COR-L47 (cell line): ENCODE results near the gene AZGP1.
"Not testable (repeated sequence)": the region's sequence is repeated elsewhere in the genome, so short reads cannot be mapped to it uniquely, and the experiment has no call there.

ENCODE experiments used
- DNase-seq: peaks from one replicate; lab custom pipeline; 2025; lab: John Stamatoyannopoulos, UW

The AZGP1 gene

DNA sequence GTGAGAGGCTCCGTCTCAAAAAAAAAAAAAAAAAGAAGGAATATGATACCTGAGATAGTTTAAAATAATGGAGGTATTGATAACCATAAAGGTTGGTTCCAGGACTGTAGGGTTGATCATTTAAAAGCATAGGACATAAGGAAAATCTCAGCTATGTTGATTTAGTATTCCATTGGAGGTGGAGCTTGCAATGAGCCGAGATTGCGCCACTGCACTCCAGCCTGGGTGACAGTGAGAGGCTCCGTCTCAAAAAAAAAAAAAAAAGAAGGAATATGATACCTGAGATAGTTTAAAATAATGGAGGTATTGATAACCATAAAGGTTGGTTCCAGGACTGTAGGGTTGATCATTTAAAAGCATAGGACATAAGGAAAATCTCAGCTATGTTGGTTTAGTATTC lies 23.2 kb downstream of the AZGP1 start:
- not testable (repeated sequence) for DNase-seq

DNA sequence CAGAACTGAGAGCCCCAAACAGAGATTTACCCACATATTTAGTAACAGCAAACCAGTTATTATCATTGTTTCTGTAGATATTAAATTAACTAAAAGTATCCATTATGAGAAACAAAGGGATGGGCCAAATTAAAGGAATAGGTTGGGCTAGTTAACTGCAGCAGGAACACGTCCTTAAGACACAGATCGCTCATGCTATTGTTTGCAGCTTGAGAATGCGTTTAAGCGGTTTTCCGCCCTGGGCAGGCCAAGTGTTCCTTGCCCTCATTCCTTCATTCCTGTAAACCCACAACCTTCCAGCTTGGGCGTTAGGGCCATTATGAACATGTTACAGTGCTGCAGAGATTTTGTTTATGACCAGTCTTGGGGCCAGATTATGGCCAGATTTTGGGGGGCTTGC lies 25.0 kb downstream of the AZGP1 start:
- DNase-seq: not testable (repeated sequence)

DNA sequence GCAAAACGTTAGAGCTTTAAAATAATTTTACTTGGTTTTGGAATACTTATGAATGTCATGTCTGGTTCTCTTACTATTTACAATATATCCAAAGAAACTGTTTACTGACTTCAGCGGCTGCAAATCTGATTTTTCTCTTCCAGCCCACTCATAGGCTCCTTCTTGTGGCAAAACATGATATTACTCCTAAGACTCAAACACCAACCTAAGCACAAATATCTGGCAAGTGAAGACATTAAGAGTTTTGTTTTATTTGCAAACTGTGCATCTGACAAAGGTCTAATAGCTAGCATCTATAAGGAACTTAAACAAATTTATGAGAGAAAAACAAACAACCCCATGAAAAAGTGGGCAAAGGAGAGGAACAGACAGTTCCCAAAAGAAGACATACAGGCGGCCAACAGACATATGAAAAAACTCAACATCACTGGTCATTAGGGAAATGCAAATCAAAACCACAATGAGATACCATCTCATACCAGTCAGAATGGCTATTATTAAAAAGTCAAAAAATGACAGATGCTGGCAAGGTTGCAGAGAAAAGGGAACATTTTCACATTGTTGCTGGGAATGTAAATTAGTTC lies 26.1 kb downstream of the AZGP1 start:
- DNase-seq: no peak

DNA sequence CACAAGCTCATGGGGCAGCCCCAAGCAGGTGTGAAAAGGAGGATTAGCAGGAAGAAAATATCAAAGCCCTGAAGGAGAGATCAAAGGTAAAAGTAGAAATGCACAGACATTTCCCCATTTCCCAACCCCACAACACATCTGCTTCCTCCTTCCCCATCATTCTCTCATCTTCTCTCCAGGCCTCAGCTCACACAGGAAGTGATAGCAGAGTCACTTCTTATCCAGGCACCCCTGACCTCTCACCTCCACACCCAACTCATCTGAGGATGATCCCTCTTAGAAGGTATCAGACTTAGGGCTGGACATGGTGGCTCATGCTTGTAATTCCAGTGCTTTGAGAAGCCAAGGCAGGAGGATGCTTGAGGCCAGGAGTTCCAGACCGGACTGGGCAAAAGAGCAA lies 28.2 kb downstream of the AZGP1 start:
- no peak for DNase-seq

DNA sequence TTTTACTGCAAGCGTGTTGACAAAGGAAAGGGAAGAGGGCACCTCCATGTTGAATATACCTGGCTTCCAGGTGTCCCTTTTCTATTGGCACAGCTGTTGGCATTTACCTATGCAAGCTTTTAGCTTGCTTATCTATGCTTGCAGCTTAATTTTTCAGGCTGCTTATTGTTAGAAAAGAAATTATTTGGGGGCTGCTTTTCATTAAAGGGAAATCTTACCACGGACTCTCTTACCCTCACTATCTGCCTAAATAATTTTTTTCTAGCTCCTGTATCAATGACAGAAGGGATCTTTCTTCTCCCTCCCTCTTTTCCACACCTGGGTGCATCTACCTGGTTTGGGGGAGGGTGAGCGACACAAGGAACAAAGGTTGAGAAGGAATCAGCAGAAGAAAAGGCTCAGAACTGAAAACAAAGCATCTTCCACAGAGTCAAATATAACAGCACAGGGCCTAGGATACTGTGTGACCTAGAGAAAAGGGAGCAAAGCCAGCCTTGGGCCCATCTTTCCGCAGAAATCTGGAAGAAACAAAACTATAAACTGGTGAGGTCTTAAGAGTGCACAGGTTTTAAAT lies 31.2 kb downstream of the AZGP1 start:
- no peak for DNase-seq

DNA sequence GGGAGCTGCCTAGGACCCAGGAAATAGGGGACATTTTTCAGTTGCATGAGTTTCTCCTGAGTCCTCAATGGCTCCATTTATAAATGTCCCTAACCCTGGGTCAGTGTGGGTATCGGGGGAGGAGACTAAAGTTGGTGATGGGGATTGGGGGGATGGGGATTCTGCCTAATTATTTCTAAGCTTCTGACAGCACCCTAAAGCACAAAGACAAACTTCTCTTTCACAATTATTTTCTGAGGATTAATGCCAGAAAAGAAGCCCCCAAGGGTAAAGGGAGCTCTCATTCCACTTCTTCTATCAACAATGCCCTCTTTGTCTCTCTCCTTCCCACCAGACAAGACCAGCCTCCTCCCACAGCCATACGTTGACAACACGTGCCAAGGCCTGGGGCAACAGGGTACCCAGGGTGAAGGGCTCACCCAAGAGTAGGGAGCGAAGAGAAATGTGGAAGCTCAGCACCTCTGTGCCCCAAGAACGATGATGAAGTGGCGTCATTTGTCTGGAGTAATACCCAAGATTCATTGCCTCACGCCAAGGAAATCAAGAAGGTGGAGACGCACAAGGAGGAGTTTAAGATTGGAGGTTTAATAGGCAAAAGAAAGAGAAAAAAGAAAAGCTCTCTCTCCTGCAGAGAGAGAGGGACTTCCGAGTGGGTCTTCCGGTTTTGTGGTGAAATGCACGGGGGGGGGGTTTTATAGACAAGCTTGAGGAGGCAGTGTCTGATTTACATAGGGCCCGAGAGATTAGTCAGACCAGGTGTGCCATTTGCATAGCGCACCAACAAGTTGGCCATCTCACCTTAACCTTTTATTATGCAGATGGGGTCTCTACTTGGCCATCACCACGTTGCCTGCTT lies 32.0 kb downstream of the AZGP1 start:
- peak; percentile 27 for DNase-seq

DNA sequence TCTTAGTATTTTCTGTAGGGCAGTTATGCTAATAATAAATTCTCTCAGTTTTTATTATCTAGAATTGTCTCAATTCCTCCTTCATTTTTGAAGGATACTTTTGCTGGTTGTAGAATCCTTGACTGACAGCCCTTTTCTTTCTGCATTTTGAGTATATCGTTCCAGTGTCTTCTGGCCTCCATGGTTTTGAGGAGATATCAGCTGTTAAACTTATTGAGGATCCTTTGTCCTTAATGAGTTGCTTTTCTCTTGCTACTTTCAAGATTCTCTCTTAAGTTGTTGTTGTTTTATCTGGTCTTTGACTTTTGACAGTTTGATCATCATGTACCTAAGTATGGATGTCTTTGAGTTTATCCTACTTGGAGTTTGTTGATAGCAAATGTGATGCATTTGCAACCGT lies 37.5 kb downstream of the AZGP1 start:
- DNase-seq: no peak

DNA sequence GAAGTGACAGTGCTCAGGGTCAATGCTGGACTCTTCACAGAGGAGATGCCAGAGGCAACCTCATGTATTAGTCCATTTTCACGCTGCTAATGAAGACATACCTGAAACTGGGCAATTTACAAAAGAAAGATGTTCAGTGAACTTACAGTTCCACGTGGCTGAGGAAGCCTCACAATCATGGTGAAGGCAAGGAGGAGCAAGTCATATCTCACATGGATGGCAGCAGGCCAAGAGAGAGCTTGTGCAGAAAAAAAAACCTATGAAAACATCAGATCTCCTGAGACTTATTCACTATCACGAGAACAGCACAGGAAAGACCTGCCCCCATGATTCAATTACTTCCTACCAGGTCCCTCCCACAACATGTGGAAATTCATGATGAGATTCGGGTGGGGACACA lies 40.8 kb downstream of the AZGP1 start:
- DNase-seq: not testable (repeated sequence)

DNA sequence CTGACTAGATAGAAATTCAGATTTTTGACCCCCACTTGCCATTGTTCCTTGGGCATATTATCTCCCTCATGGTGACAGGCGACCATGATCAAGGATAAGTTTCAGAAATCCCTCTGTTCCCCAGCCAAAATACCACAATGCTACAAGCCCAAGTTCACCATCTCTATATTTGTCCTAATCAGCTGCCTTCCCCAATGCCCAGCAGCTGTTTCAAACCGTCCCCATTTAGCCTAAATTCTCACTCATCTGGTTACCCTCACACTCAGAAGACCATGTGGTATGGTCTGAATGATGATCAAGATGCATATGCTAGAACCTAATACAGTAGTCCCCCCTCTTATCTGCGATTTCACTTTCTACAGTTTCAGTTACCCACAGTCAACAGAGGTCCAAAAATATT lies 45.5 kb downstream of the AZGP1 start:
- DNase-seq: no peak

DNA sequence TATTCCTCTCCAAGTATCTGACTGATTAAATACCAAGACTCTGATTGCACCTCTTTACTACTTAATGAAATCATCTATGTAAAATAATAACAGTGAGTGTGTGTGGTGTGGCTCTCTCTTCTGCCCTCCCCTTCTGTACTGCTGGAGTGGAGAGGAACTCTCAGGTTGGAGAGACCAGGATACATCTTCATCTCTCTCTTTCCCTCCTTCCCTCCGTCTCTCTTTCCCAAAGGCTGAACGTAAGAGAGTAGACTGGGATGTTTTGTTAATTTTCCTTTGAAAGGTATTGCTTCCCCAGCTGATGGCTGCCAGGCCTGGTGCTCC lies 46.1 kb downstream of the AZGP1 start:
- no peak for DNase-seq

DNA sequence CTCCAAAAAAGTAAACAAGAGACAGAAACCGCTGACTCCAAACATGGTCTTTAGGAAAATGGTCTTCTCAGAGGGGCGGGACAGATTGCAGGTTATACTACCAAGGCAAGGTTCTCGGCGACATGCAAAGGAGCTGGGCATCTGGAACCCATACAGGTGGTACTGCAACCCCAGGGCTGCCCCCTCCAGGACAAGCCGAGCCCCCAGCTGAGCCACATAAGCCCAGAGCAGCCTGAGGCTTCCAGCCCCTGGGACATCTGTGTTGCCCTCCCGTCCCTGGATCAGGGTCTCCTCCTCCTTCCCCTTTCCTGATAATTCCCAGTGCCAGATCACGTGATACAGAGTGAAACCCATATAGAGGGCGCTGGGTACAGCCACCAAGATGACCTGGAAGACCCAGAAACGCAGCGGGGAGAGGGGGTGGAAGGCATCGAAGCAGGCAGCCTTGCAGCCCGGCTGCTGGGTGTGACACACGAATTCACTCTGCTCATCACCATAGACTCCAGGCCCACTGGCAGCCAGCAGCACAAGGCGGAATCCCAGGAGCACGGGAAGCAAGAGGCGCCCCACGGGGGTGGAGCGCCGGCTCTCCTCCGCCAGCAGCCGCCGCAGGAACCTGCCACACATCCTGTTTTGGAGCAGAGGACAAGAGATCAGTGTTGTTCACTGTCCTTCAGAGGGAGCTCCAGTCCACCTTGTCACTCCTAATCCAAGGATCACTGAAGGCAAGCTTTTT lies 46.7 kb downstream of the AZGP1 start, which contains the start of gene GJC3:
GJC3 (minus strand) TSS at position 627 of the 736 bp plus-strand sequence; CDS start at position 627, 0 bp downstream.
- peak; percentile 62 for DNase-seq

DNA sequence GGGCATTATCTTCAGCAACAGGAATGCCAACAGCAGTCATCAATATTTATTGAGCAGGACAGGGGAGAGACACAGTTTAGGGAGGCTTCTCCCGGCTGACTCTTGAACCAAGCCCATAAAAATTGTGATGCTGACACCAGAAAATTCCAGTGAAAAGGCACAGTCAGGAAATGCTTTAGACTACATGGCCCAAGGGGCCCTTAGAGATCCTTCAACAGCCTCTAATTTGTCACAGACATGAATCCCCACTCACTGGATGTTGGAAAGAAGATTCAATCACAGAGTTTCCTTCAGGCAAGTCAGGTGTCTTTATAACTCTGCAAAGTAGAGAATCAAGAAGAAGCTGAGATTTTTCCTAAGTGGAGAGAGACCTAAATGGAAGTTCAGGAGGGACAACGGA lies 47.6 kb downstream of the AZGP1 start:
- no peak for DNase-seq

DNA sequence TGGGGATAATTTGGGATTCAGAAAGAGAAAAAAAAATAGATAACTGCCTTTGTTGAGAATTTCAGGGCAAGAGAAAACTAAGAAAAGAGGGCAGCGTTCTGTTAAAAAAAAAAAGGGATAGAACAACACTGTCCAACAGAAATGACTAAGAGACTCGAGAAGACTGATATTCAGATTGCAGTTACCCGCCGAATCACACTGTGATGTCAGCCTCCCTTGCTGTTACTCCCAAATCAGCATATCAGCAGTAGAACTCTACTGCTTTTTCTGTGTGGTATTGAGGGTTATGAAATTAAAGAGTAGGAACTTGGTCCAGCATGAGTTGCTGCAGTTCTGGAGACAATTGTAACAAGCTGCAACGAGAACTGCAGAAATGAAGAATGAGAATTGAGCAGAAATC lies 48.3 kb downstream of the AZGP1 start:
- DNase-seq: no peak

DNA sequence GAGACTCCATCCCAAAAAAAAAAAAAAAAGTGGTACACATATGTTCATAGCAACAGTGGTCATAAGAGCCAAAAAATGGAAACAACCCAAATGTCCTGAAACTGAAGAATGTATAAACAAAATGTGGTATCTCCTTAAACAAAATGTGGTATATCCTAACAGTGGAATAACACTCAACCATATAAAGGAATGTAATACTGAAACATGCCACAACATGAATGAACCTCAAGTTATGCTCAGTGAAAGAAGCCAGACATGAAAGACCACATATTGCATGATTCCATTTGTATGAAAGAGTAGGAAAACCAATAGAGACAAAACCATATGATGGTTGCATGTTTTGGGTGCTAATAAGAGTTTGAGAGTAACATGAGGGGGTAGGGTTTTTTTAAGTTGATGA lies 49.5 kb downstream of the AZGP1 start:
- no peak for DNase-seq

DNA sequence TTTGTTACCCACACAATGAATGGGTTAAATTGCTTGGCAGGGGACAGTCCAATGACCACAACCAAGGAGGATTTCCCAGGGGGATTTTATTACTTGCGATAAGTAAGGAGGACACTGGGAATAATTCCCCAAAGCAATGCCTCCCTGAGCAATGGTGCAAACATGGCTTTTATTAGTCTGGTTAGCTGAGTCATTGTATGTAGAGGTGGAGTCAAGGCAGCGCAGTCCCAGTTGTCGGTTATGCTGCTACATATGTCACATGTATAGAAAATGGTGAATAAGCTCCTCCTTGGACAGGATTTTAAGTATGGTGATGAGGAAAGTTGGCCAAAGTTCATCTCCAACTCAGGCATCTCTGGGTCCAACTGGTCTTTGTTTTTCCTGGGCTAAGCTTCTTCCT lies 52.6 kb downstream of the AZGP1 start:
- DNase-seq: no peak

DNA sequence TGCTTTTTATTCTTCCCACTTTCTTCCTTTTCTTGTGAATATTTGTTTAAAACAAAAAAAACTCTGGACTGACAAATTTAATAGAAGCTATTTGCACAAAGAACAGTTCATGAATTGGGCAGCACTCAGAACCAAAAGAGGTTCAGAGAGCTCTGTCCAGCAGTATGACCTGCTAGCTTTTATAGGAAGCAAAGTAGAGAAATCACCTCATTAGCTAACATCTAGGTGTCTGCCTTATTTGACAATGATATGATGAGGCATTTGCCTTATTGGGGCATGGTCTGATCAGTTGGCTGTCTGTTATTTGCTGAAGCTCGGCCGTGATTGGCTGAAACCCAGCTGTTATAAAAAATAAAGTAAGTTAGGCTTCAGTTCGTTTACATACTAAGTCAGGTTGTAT lies 55.7 kb downstream of the AZGP1 start:
- no peak for DNase-seq

DNA sequence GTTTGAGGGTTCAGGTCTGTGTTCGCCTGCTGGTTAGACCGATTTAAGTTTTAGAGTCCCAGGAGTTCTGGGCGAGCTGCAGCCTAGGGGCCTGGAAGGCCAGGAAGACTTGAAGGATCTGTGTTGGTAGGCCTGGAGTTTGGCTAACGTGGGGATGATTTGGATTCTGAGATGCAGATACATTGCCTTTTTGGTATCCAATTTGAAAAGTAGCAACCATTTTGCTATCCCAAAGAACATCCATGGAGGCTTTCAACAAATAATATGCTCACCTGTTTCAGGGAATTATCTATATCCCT lies 56.1 kb downstream of the AZGP1 start:
- no peak for DNase-seq

DNA sequence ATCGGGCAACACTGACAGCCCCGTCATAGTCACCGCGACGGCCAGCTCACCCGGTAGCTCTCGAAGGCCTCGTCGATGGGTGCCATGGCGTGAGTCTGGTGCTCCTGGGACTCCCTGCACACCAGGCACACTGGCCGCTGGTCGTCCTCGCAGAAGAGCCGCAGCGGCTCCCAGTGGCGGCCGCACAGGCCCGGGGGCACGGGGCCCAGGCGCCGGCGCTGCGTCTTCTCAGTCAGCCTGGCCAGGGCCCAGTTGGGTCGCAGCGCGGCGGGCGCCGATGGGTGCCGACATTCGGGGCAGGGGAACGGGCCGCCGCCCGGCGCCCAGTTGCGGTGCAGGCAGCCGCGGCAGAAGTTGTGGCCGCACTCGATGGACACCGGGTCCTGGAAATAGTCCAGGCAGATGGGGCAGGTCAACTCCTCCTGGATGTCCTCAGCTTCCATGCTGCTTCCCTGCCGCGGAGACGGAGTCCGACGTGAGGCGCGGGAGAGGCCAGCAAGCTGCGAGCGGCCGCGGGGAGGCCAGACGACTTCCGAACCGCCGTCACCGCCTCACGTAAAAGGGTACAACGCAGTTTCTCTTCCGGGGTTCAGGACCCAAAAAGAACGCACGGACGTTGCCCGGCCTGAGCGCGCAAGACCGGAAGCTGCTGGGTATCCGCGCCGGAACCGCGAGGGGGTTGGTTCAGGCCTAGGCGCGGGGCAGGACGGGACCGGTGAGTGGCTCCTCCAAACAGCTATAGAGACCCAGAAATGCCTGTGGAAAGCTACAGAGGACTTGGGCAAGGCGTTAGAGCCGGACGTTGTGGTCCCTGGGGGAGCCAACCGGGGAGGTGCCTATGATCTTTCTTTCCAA lies 56.6 kb downstream of the AZGP1 start, which contains the start of gene TRIM4:
TRIM4 (minus strand) TSS at position 572 of the 855 bp plus-strand sequence; CDS start at position 443, 129 bp downstream.
- DNase-seq: peak; percentile 87
